ENCODE data around the gene OSBPL1A. TPM values are rescaled to one million over a fixed set of nuclear protein-coding genes. Genes with fewer than 3 reads are reported as not detected.

Gene OSBPL1A
- total RNA-seq, 1 donor from 2014 or later, result 1.5 TPM

DNA sequence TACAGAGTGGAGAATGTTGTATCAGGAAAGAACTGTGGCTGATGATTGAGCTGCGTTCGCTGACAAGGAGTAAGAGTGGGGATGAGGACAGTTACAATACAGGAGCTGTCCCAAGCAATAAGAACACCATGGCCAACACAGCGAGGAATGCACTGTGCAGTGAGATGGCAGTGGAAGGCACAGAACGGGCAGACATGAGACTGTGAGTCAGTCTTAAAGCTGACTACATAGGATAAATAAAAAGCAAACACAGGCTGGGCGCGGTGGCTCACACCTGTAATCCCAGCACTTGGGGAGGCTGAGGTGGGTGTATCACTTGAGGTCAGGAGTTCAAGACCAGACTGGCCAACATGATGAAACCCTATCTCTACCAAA is 169.0 kb downstream of the OSBPL1A start:
- intact Hi-C loops (cut with micrococcal nuclease), result no loop called here

DNA sequence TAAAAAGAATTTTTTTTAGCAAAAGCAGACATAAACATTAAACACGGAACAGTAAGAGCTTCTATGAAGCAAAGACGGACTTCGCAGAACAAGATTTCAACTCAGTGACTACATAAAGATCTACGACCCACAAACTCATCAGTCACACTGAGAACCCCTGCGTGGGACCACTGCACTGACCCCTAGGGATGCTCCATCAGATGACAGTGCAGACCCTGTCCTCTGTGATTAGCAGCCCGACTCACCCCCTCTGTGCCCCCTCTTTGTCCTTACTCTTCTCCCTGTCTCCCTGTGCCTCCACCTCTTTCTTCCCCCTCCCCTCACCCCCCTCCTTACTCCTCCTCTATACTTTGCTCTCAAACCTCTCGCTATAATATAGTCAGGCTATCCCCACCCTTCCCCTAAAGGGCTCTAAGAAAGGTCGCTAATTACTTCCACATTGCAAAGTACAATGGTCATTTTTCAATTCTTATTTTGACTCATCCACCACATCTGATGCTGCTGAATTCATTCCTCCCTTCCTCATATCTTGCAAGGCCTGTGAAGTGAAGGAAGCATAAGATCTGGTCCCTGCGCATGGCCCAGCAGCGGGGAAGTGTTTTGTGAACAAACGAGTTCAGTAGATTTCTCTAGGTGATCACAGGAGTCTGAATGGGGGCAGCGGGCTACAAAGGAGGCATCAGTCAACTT is 169.5 kb downstream of the OSBPL1A start:
- intact Hi-C loops (cut with micrococcal nuclease), result no loop called here

- intact Hi-C loops (cut with micrococcal nuclease), result no loop called here
Measured at GRCh38 chr18:24220318-24220688, 177.3 kb downstream of the OSBPL1A start.

DNA sequence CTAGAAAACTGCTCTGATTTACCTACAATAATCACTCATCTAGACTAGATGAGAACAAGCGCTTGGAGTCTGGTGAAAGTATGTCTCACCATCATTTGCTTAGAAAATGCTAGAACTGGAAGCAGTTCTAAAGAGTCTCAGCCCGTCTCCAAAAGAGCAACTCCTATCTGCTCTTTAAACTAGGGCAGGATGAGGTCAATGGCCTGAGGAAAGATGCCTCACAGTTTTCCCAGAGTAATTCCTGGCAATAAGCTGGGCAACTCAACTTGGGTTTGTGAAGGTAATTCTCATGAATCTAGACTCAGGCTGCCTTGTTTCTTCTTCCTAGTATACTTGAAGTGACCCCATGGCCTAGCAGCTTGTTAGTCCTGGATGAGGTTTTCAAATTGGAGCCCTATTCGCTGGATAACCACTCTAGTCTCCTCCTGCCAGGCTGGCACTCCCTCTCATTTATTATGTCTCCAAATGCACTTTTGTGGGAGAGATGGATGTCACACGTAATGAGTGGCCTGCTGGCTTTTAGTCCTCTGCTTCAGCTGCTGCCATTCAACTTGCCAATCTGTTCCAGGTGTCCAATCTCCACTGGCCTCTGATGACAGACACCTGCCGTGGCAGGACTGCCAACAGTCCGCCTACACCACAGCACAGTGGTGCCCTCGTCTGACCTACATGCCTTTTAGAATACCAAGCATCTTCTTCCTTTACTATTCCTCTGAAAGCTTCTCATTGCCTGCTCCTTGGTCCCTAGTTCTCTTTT is 177.9 kb downstream of the OSBPL1A start:
- intact Hi-C loops (cut with micrococcal nuclease), result no loop called here

GRCh38 chr18:24214913-24215312 is 182.7 kb downstream of the OSBPL1A start:
- intact Hi-C loops (cut with micrococcal nuclease), result no loop called here

GRCh38 chr18:24214144-24214543 is 183.5 kb downstream of the OSBPL1A start:
- intact Hi-C loops (cut with micrococcal nuclease), result no loop called here

DNA sequence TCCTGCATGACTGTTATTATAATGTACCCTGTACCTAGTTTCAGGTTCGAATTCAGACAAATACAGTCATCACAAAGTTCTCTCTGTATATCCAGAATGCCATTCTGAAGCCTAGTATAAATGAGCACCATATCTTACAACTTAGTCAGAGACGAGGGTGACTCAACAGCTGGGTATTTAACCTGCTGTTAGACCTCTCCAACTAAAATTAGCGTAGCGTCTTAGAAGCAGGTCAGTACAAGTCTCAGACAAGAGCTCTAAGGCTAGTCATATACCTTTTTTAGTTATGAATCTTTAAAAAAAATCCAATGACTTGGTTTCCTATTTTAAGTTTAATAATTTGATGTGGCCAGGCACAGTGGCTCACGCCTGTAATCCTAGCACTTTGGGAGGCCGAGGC is 184.7 kb downstream of the OSBPL1A start:
- intact Hi-C loops (cut with micrococcal nuclease), result no loop called here

DNA sequence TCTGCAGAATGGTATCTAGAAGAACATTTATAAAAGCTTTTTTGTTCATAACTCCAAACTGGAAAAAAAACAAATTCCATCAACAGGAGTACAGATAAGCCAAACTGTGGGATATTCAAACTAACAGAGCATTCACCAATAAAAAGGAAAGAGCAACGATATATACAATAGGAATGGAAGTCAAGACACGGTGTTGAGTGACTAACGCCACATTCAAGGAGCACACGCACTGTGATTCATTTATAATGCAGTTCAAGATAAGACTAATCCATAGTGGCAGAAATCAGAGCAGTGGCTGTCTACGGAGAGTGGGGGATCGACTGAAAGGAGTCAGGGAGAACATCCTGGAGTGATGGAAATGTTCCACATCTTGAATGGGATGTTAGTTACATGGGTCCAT is 188.1 kb downstream of the OSBPL1A start:
- intact Hi-C loops (cut with micrococcal nuclease), result no loop called here

GRCh38 chr18:24208270-24209035 is 189.2 kb downstream of the OSBPL1A start:
- intact Hi-C loops (cut with micrococcal nuclease), result no loop called here

DNA sequence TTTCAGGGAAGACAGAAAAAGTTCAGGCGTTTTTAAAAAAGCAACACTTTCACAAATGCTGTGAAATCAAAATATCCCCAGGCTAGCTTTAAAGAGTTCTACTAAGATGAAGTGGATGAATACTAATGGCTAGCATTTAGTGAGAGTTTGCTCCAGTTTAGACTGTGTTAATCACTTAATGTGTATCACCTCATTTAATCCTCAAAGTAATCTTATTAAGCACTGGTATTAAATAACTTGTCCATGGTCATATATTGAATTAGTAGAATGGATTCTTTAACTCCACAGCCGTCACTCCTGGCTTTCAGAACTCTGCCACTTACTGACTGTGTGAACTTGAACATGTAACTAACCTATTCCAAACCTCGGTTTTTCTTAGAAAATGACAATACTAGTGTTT is 192.7 kb downstream of the OSBPL1A start:
- intact Hi-C loops (cut with micrococcal nuclease), result no loop called here

GRCh38 chr18:24201699-24202687 is 195.6 kb downstream of the OSBPL1A start:
- intact Hi-C loops (cut with micrococcal nuclease), result no loop called here

- intact Hi-C loops (cut with micrococcal nuclease), result no loop called here
Measured at GRCh38 chr18:24200494-24201290, 196.9 kb downstream of the OSBPL1A start.

GRCh38 chr18:24199372-24199962 is 198.2 kb downstream of the OSBPL1A start:
- intact Hi-C loops (cut with micrococcal nuclease), result no loop called here

DNA sequence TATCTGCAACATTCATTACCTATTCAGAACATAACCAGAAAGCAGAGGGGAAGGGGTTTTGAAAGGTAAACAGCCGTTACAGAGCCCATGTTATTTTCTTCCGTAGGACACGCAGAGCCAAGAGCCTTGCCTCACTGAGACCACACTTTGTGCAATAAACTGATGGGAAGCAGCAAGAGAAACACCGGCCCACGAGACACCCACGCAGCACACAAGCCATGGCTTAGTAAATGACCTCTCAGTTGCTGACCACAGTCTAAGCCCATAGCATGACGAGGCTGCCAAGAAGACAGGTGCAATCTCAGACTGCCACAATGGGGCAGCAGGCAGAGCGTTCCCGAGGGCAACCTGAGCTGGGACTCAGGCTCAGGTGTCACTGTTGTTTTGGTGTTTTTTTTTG is 199.2 kb downstream of the OSBPL1A start:
- intact Hi-C loops (cut with micrococcal nuclease), result no loop called here

DNA sequence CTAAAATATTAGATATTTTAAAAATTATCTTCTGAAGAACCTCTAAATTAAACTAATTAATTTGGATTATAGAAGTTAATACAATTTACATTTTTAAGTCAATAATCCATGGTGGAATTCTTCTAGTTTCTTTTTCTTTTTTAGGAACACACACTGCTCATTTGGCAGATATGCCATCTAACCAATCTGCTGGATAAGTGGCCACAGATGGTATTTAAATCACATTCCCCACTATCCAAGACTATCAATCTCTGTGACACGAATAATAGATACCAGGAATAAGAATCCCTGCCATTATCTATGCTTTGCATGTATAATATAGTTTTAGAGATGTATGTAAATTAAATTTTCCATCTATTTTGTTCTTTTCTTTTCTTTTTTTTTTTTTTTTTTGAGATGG is 200.2 kb downstream of the OSBPL1A start:
- intact Hi-C loops (cut with micrococcal nuclease), result no loop called here

DNA sequence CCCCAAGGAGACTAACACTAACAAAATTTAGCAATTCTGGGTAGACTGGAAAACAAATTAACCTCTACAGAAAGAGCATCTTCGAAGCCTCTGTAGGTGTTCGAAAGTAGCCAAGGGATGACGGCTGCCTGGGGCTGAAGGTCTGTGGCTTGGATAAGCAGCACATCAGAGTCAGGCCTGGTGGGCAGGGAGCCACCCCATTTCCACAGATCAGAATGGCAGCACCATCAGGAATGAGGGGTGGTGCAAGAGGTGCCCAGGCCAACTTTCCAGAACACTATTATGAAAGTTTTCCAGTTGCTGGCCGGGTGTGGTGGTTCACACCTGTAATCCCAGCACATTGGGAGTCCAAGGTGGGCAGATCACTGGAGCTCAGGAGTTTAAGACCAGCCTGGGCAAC is 200.9 kb downstream of the OSBPL1A start:
- intact Hi-C loops (cut with micrococcal nuclease), result no loop called here

DNA sequence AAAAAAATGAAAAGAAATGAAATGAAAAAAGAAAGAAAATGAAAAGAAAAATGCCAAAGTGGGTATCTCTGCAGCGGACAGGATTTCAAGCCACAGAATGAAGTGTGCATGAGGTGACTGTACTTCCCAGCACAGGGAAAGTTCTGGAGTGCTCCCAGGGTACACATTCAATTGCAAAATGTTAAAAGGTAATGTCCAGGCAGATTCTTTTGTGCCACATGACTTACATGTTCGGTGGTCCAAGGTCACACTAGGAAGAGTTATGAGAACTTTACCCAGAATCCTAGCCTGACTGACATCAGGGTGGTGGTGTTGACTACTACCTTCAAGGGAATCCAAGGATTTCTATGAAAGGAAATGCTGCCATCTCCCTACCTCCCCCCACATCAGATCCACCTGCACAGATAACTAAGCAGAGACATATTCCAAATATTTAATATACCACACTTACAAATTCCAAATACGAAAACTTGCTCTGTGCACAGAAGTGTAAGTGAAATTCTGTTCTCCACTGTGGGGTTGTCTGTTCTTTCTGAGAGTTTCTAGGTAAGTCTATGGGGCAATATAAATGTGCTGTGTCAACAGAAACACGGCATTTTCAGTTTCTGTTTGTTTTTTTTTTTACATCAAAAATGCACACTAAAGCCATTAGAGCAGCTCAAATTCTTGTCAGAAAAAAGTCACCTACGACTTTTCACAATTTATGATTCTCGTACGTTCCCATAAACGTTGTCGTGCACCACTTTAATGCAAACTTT is 202.1 kb downstream of the OSBPL1A start:
- intact Hi-C loops (cut with micrococcal nuclease), result no loop called here

DNA sequence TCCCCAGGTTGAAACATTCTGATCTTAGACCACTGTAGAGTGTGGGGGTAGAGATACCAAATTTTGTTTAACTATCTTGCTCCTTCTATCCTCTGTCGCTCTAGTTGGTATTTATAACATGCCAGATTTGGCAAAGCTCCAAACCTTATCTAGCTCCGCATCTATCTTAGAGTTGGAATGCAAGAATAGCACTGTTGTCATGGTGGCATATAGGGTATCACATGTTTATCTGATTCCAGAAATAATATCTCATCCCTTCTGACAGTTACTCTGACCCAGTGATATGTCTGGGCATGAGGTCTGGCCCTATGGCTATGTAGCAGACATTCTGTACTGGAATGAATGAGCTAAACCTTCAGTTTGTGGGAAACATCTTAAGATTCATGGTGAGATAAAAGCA is 207.0 kb downstream of the OSBPL1A start:
- intact Hi-C loops (cut with micrococcal nuclease), result no loop called here

- intact Hi-C loops (cut with micrococcal nuclease), result no loop called here
Measured at GRCh38 chr18:24189664-24190346, 207.8 kb downstream of the OSBPL1A start.

All from T-helper 2 cell treated with Interferon-gamma antibody and Interleukin-4, amounts not matched to agents 100 ng/mL and 5 ng/mL, for 36 hours (primary cell).